Omental fat pad (tissue), 4 donors: ENCODE measurements around the gene ARMC3. TPM values are rescaled to one million over a fixed set of nuclear protein-coding genes. Genes with fewer than 3 reads are reported as not detected.

Experiments
- ATAC-seq: fragments of 150-250 bp; one replicate; pipeline ENCODE4 v1.9.1; 2016; ENCODE audit warnings: mild to moderate bottlenecking, moderate library complexity; ENCODE audit not compliant: low FRiP score
- DNase-seq: peaks from one replicate; pipeline ENCODE4 v3.0.0-alpha.2; 2019; ENCODE audit warnings: low spot score
- total RNA-seq, 4 donors: library from RNA; depleted of rRNA; stranded (reverse); fragments of >200 nt; gene quantifications; one replicate each; pipeline ENCODE4 v1.1.0, GENCODE V29; 2016
- TF ChIP-seq, protein P1 (sequence below), 3 donors: fragments of 450-650 bp; IDR thresholded peaks; one replicate each; pipeline ENCODE4 v1.5.1; 2016 to 2017; ENCODE audit warnings: antibody characterized with exemption in 3 of 3, mild to moderate bottlenecking in 3 of 3, moderate library complexity in 2 of 3

Gene ARMC3
- total RNA-seq, 4 donors from 2014 or later = not detected

DNA sequence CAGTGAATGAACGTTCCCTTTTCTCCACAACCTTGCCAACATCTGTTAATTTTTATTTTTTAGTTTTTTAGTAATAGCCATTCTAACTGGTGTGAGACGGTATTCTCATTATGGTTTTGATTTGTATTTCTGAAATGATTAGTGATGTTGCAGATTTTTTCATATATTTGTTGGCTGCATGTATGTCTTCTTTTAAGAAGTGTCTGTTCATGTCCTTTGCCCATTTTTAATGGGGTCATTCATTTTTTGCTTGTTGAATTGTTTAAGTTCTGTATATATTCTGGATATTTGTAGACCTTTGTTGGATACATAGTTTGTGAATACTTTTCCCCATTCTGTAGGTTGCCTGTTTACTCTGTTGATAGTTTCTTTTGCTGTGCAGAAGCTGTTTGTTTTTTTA lies 93.6 kb downstream of the ARMC3 start:
- ATAC-seq = no peak
- DNase-seq = no peak
- TF ChIP-seq, protein P1, sequence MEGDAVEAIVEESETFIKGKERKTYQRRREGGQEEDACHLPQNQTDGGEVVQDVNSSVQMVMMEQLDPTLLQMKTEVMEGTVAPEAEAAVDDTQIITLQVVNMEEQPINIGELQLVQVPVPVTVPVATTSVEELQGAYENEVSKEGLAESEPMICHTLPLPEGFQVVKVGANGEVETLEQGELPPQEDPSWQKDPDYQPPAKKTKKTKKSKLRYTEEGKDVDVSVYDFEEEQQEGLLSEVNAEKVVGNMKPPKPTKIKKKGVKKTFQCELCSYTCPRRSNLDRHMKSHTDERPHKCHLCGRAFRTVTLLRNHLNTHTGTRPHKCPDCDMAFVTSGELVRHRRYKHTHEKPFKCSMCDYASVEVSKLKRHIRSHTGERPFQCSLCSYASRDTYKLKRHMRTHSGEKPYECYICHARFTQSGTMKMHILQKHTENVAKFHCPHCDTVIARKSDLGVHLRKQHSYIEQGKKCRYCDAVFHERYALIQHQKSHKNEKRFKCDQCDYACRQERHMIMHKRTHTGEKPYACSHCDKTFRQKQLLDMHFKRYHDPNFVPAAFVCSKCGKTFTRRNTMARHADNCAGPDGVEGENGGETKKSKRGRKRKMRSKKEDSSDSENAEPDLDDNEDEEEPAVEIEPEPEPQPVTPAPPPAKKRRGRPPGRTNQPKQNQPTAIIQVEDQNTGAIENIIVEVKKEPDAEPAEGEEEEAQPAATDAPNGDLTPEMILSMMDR (IDR thresholded peaks at IDR 0.05) = no peak

DNA sequence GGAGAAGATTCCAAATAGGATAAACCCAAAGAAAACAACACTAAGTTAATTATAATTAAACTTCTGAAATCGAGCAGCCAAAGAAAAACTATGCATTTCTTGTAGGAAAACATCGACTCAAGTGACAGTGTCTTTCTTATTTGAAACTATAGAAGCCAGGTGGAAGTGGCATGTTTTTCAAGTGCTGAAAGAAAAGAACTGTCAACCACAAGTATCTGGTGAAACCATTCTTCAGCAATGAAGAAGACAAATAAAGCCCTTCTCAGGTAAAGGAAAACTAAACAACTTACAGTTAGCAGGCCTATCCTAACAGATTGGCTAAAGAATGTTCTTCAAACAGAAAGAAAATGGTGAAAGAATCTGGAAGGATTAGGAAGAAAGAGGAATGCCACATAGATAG lies 96.1 kb downstream of the ARMC3 start:
- DNase-seq = no peak

DNA sequence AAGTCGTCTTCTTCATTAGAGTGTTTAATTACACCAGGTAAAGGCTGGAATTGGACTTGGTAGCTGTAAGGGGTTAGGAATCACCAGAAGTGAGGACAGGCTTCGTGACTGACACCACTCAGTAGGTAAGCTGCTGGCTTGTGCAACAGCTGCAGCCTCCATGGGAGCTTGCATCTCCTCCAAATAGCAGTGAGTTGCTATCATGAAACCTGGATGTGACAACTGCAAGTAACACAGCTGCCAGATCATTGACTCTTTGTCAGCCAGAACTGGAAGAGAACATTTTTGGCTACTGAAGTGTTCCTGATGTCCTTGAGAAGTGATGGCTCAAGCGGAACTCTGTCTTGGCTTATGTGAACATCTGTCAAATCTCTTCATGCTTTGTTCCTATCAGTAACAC lies 103.5 kb downstream of the ARMC3 start:
- DNase-seq = no peak
- no peak for ATAC-seq
- TF ChIP-seq, protein P1 (IDR thresholded peaks at IDR 0.05) = no peak

More for the DNA sequence above, 96.1 kb downstream of the ARMC3 start:
- ATAC-seq = no peak
- TF ChIP-seq, protein P1 (IDR thresholded peaks at IDR 0.05) = no peak

DNA sequence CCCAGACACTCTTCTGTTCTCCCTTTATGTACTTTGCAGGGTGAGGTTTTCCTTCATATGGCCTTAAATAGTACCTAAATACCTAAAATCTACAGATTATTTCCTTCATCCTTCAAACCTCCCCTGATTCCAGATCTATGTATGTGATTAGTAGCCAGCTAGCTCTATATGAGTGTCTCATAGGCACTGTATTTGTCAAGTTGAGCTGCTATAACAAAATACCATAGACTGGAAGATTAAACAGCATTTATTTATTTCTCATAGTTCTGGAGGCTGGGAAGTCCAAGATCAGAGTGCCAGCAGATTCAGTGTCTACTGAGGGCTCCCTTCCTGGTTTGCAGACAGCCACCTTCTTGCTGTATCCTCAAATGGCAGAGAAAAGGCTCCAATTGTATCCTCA lies 106.9 kb downstream of the ARMC3 start:
- TF ChIP-seq, protein P1 (IDR thresholded peaks at IDR 0.05) = no peak
- ATAC-seq (no peak), DNase-seq (no peak)

DNA sequence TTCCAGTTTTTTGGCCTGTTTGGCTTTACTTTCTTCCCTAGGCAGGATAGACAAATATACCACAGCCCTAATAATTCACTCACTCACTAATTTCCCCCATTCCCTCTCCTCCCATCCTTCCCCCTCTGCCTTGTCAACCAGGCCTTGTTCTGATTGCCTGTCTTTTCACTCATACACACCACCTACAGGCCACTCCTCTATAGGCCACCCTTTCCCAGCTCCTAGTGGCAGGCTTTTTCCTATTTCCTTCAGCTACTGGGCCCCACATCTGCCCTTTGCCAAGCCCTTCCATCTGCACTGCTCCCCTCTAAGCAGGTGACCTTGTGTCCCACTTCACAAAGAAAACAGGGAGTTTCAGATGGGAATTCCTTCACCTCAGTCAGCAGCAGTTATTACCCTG lies 107.7 kb downstream of the ARMC3 start:
- TF ChIP-seq, protein P1 (IDR thresholded peaks at IDR 0.05) = no peak
- DNase-seq (no peak), ATAC-seq (no peak)

DNA sequence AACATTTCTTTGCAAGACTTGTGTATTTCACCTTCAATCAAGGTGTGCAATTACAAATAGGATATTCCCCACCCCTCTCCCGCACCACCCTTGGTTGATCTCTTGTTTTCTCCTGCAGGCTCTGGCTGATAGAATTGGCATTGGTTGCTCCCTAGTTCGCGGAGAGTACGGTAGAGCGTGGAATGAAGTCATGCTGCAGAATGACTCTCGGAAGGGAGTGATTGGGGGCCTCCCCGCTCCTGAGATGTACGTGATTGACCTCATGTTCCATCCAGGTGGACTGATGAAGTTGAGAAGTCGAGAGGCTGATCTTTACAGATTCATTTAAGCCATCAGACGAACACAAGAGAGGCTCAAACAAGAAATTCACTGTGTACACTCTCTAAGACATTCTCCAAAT lies 109.3 kb downstream of the ARMC3 start:
- DNase-seq (no peak), ATAC-seq (no peak)
- TF ChIP-seq, protein P1 (IDR thresholded peaks at IDR 0.05) = no peak

DNA sequence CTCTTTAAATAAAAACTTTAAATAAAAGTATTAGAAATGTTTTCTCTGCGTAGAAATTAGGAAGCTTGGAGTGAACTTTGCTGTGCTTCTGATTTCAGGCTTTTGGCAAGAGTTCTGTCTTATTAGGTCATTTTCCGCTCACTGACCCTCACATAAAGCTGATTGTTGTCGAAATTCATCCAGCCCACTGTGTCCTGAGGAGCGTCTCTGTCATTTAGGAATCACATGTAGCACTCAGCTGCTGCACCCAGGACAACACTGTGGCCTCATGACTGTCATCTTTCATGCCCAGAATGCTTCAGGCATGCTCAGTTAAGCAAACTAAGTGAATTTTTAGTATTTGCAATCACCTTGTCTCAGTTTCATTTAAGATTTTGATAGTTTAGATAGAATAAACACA lies 109.7 kb downstream of the ARMC3 start:
- ATAC-seq = no peak
- DNase-seq = no peak
- TF ChIP-seq, protein P1 (IDR thresholded peaks at IDR 0.05) = no peak
